T-helper 9 cell (primary cell): ENCODE results near the gene SLC12A4.
"Not testable (repeated sequence)": the region's sequence is repeated elsewhere in the genome, so short reads cannot be mapped to it uniquely, and the experiment has no call there.

Experiments
- DNase-seq: peaks from one replicate; pipeline ENCODE4 v3.0.0-alpha.2; 2020

The SLC12A4 gene

GRCh38 chr16:67987460-67988160, 19.2 kb upstream of the SLC12A4 start:
- no peak for DNase-seq

- DNase-seq: no peak
These were observed 18.5 kb upstream of the SLC12A4 start for GRCh38 chr16:67986949-67987348.

- DNase-seq: no peak
These were observed 13.7 kb upstream of the SLC12A4 start for GRCh38 chr16:67982011-67982696.

- DNase-seq: no peak
These were observed 11.7 kb upstream of the SLC12A4 start, which contains the start of gene DPEP3 for GRCh38 chr16:67979955-67980678. DPEP3 (minus strand) TSS chr16:67980499; CDS start chr16:67980380, 119 bp downstream.

- no peak for DNase-seq
These were observed 9.2 kb upstream of the SLC12A4 start for GRCh38 chr16:67977469-67978227.

- DNase-seq: no peak
These were observed 8.6 kb upstream of the SLC12A4 start for GRCh38 chr16:67977005-67977404.

- no peak for DNase-seq
These were observed 7.8 kb upstream of the SLC12A4 start for GRCh38 chr16:67976205-67976604.

- DNase-seq: no peak
These were observed 7.1 kb upstream of the SLC12A4 start for GRCh38 chr16:67975321-67976105.

- DNase-seq: not testable (repeated sequence)
These were observed 3.8 kb upstream of the SLC12A4 start for GRCh38 chr16:67972285-67972684.

GRCh38 chr16:67971111-67971510, 2.7 kb upstream of the SLC12A4 start:
- DNase-seq: no peak

GRCh38 chr16:67969254-67970039, 1.0 kb upstream of the SLC12A4 start:
- no peak for DNase-seq

GRCh38 chr16:67967958-67968399, 458 bp downstream of the SLC12A4 start:
- DNase-seq: peak; percentile 28

GRCh38 chr16:67967183-67967957, 1.1 kb downstream of the SLC12A4 start:
- DNase-seq: no peak

GRCh38 chr16:67966549-67967182, 1.8 kb downstream of the SLC12A4 start:
- DNase-seq: no peak

GRCh38 chr16:67965668-67966548, 2.5 kb downstream of the SLC12A4 start:
- no peak for DNase-seq

GRCh38 chr16:67964477-67965131, 3.8 kb downstream of the SLC12A4 start:
- no peak for DNase-seq

GRCh38 chr16:67963662-67964321, 4.6 kb downstream of the SLC12A4 start:
- no peak for DNase-seq

- no peak for DNase-seq
These were observed 5.2 kb downstream of the SLC12A4 start for GRCh38 chr16:67963292-67963661.
